Heart right ventricle (tissue), 16 donors: ENCODE measurements around the gene DUS3L. TPM values are rescaled to one million over a fixed set of nuclear protein-coding genes. Genes with fewer than 3 reads are reported as not detected.

Experiments
- ATAC-seq, 8 donors: fragments of 200-7000 bp; cut with Tn5 transposase; one replicate each; pipeline ENCODE4 v1.9.1; 2020; ENCODE audit warnings: mild to moderate bottlenecking in 8 of 8, moderate library complexity in 8 of 8, moderate number of reproducible peaks in 1 of 8
- DNase-seq, 2 donors: peaks; one replicate each; pipeline ENCODE4 v3.0.0-alpha.2; 2020
- H3K27ac ChIP-seq, 10 donors: fragments of 200-600 bp; sonication (generic) in 2 of 10; one replicate each; pipeline versions ENCODE4 v1.5.0 to v1.8.0; 2020 to 2022; ENCODE audit warnings: mild to moderate bottlenecking in 3 of 10
- H3K27me3 ChIP-seq, 7 donors: fragments of 200-600 bp; one replicate each; pipeline ENCODE4 v1.8.0; 2021 to 2022; ENCODE audit warnings: mild to moderate bottlenecking in 2 of 7
- H3K36me3 ChIP-seq, 9 donors: fragments of 200-600 bp; sonication (generic) in 1 of 9; one replicate each; pipeline versions ENCODE4 v1.5.0 to v1.8.0; 2020 to 2022; ENCODE audit warnings: mild to moderate bottlenecking in 2 of 9
- H3K4me1 ChIP-seq, 9 donors: fragments of 200-600 bp; sonication (generic) in 1 of 9; one replicate each; pipeline versions ENCODE4 v1.5.0 to v1.8.0; 2020 to 2022; ENCODE audit warnings: mild to moderate bottlenecking in 4 of 9
- H3K4me3 ChIP-seq, 10 donors: fragments of 200-600 bp; sonication (generic) in 2 of 10; one replicate each; pipeline versions ENCODE4 v1.5.0 to v1.8.0; 2020 to 2022; ENCODE audit warnings: mild to moderate bottlenecking in 7 of 10, moderate library complexity in 2 of 10
- H3K9me3 ChIP-seq, 11 donors: fragments of 200-600 bp in 10 of 11; sonication (generic) in 2 of 11; one replicate each; pipeline versions ENCODE4 v1.5.0 to v1.8.0; 2013 to 2022; ENCODE audit warnings: mild to moderate bottlenecking in 2 of 11, control low read depth in 1 of 11, moderate library complexity in 1 of 11
- WGBS, 2 donors: extraction: QIAGEN DNeasy Blood & Tissue Kit; methylation state at CpG; one replicate each; pipeline ENCODE4 v1.1.7; 2013; ENCODE audit warnings: inconsistent platforms in 1 of 2; 5-methylcytosine and 5-hydroxymethylcytosine counted together
- intact Hi-C, 10 donors: fragments of 100-400 bp; cut with DNase I; formaldehyde crosslinking; loops; one replicate each; pipeline versions ENCODE4 v1.11.1 to v1.14.2; 2022
- polyA plus RNA-seq, 2 donors: library from polyadenylated mRNA; stranded (reverse); fragments of 200-250 nt; gene quantifications; one replicate each; pipeline ENCODE4 v1.2.3, GENCODE V29; 2013
- total RNA-seq, 10 donors: library from RNA; stranded (reverse); fragmentation: NEBNext Ultra II Directional in 3 of 10; extraction: Animal tissue kit (Norgen Biotek cat#: 25700) in 3 of 10; gene quantifications; one replicate each; pipeline versions ENCODE4 v1.2.1 to v1.2.4, GENCODE V29; 2021 to 2023
- TF ChIP-seq, protein P1 (sequence below), 9 donors: fragments of 200-600 bp; sonication (generic) in 2 of 9; IDR thresholded peaks; one replicate each; pipeline versions ENCODE4 v1.5.0 to v1.8.0; 2021 to 2022; ENCODE audit warnings: antibody characterized with exemption in 9 of 9, mild to moderate bottlenecking in 5 of 9, moderate library complexity in 1 of 9
- donor health status: Arrhythmogenic right ventricular cardiomyopathy.
- donor health status: ischemic (EF 13 %, LVEDD 7.1; RV severe dilation, severe dysfunction).
- donor health status: healthy with polysubstance abuse.
- donor health status: DM: no; HTN: yes; CAD: no.
- donor health status: DM: no; HTN: no; CAD: no.
- donor health status: ischemic (EF 25% LVEDD 6.9; RV normal size, moderate dysfunction).
- donor health status: ischemic (EF 25% LVEDD 5.7; RV mildly dilated, moderate dysfunction).
- donor health status: healthy.
- donor health status: DM: yes; HTN: yes; CAD: no.
- donor health status: Ischemic cardiomyopathy.
- donor health status: ischemic (EF 35%, LVEDD 5.7; RV mildly dilated, moderate dysfunction).
- donor health status: nonischemic (EF 11% LVEDD 7.7; RV severe dilation, severe dysfunction).
- donor health status: DM: yes; HTN: yes; CAD: no.
- donor health status: PGD.
- donor health status: ischemic (EF 29% LVEDD 5.4; RV normal size, mild dysfunction).
- donor health status: nonischemic (EF 23%, LVEDD 6.1; RV moderate dilation, normal function).

DUS3L gene
- total and polyA plus RNA-seq, 12 donors: 11.5 to 37.7 (median 14.6) TPM

- TF ChIP-seq, protein P1, sequence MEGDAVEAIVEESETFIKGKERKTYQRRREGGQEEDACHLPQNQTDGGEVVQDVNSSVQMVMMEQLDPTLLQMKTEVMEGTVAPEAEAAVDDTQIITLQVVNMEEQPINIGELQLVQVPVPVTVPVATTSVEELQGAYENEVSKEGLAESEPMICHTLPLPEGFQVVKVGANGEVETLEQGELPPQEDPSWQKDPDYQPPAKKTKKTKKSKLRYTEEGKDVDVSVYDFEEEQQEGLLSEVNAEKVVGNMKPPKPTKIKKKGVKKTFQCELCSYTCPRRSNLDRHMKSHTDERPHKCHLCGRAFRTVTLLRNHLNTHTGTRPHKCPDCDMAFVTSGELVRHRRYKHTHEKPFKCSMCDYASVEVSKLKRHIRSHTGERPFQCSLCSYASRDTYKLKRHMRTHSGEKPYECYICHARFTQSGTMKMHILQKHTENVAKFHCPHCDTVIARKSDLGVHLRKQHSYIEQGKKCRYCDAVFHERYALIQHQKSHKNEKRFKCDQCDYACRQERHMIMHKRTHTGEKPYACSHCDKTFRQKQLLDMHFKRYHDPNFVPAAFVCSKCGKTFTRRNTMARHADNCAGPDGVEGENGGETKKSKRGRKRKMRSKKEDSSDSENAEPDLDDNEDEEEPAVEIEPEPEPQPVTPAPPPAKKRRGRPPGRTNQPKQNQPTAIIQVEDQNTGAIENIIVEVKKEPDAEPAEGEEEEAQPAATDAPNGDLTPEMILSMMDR (IDR thresholded peaks at IDR 0.05): no peak
- peaks cover 0 to 46% (median 31%) of the 10 kb centered on the region in 7 donors for H3K27me3 ChIP-seq
- WGBS, 2 donors: 92% methylated on average over 5 of the region's 5 CpGs
- ATAC-seq (no peak), DNase-seq (no peak)
- H3K36me3 ChIP-seq: no peaks in the 10 kb centered on the region
- peaks cover 3 to 23% (median 13%) of the 10 kb centered on the region in 9 donors for H3K4me1 ChIP-seq
- intact Hi-C loops: loop anchor here in 5 of 10 donors (5.0 to 10.0 kb wide), 3 partner anchors 85 to 218 kb away; no protein-coding TSS in a partner anchor
- no peak overlapping the region for H3K27ac ChIP-seq
- H3K9me3 ChIP-seq: no peaks in the 10 kb centered on the region
- H3K4me3 ChIP-seq: no peak overlapping the region
These were observed 15.9 kb upstream of the DUS3L start for GRCh38 chr19:5806905-5807304.

DNA sequence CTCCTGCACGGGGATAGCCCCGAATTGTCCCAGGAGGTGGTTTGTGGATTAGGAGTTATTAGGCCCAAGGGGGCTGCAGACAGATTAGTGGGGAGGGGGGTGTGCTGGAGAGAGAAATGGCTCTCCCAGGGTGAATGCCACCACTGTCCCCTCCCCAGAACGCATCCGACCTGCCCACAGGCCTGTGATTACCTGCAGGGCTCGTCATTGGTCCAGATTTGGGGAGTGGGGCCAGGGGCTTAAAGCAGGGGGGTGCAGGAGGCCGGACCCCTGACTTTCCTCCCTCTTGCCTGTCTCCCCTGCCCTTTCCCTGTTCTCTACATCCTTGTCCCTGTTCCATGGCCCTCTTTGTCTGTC is 15.1 kb upstream of the DUS3L start:
- intact Hi-C loops: loop anchor here in 5 of 10 donors (5.0 to 10.0 kb wide), 3 partner anchors 86 to 219 kb away; no protein-coding TSS in a partner anchor
- TF ChIP-seq, protein P1 (IDR thresholded peaks at IDR 0.05): peak in 1 of 9 donors; percentile 34
- no peaks in the 10 kb centered on the region for H3K9me3 ChIP-seq
- peaks cover 3 to 26% (median 13%) of the 10 kb centered on the region in 9 donors for H3K4me1 ChIP-seq
- ATAC-seq (no peak), DNase-seq (no peak)
- 17 to 23% methylated on average over 6 of the region's 6 CpGs for WGBS, 2 donors
- H3K27me3 ChIP-seq: peaks cover 0 to 54% (median 36%) of the 10 kb centered on the region in 7 donors
- H3K27ac ChIP-seq: peak overlapping the region in 2 of 10 donors; percentile 38 to 81
- H3K4me3 ChIP-seq: peak overlapping the region in 3 of 10 donors; percentile 27 to 54 (median 53)
- H3K36me3 ChIP-seq: no peaks in the 10 kb centered on the region

DNA sequence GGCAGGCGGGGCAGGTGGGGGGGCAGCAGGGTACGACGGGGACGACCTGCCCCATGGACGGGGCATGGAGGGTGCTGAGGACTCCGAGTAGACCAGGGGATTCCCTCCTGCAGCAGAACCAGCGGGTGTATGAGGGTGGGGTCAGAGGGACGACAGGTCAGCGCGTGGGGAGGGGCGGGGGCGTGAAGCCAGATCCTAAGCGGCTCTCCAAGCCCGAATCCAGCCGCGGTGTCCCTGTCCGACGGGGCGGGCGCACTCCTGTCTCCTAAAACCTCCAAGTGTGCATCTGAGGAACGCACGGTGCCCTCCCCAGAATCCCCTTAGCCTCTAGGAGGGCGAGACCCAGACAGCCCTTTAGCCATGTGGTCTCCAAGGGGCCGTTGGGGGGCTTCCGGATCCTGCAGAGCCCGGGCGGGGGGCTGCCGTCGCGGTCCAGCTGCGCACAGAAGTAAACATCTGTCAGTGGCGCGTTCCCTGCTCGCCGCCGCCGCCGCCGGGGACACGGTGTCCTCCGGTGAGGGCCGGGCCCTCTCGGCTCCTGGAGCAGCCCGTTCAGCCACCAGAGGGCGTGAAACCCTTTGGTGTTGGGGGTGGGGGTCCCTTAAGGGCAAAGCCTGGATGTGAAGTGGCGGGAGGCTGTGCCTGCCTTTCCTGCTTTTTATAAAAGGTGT is 14.6 kb upstream of the DUS3L start:
- peak overlapping the region in 9 of 10 donors; percentile 6 to 82 (median 53) for H3K27ac ChIP-seq
- peaks cover 0 to 59% (median 40%) of the 10 kb centered on the region in 7 donors for H3K27me3 ChIP-seq
- WGBS, 2 donors: 1 to 2% methylated on average over 46 of the region's 46 CpGs
- H3K9me3 ChIP-seq: no peaks in the 10 kb centered on the region
- peak; percentile 58 to 77 for DNase-seq
- peak overlapping the region in 9 of 10 donors; percentile 27 to 54 (median 40) for H3K4me3 ChIP-seq
- ATAC-seq: peak in 7 of 8 donors; percentile 36 to 80 (median 64)
- TF ChIP-seq, protein P1 (IDR thresholded peaks at IDR 0.05): peak; percentile 31 to 75 (median 69)
- intact Hi-C loops: loop anchor here (2.0 to 10.0 kb wide), 5 partner anchors 87 to 219 kb away; no protein-coding TSS in a partner anchor
- H3K36me3 ChIP-seq: no peaks in the 10 kb centered on the region
- H3K4me1 ChIP-seq: peaks cover 3 to 31% (median 13%) of the 10 kb centered on the region in 9 donors

DNA sequence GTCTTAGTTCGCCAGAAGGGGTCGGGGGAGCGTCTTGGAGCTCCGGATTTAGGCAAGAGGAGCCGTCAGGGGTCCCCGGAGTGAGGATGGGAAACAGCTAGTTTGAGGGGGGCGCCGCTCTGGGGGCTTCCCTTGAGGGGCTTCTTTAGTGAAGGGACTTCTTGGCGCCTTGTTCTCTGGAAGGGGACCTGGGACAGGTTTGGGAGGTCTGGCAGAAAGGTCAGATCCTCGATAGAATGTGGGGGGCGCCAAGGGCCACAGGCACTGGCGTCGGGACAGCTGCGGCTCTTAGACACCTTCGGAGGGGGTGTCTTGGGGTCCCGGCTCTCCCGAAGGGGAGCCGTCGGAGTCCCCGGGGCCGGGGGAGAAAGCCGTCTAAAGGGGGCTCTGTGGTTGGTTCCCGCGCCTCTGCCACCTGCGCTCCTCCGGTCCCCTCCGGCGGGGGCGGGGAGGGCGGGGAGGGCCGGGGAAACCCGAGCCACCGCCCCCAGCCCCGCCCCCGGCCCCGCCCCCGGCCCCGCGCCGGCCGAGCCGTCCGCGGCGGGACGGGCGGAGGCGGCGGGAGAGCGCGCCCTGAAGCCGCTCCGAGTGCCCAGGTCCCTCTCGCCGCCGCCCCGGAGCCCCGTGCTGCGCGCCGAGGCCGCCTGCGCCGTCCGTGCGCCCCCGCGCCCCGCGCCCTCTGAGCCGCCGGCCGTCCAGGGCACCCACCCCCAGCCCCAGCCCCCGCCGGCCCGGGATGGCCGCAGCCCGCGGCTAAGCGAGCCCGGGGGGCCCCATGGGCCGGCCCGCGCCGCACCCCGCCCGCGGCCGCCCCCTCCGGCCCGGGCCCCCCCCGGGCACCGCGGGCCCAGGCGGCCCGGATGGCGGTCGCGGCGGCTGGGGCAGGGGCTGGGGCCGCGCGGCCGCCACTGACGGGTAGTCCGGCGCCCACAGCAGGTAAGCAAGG is 13.8 kb upstream of the DUS3L start, which contains the start of gene NRTN:
NRTN (plus strand) TSS at position 552 of the 946 bp plus-strand sequence. CDS start 19,099 bp downstream, outside the sequence.
- 1 to 2% methylated on average over 49 to 105 of the region's 107 CpGs for WGBS, 2 donors
- TF ChIP-seq, protein P1 (IDR thresholded peaks at IDR 0.05): no peak
- DNase-seq (no peak), ATAC-seq (peak in 7 of 8 donors; percentile 18 to 62 (median 35))
- Histone ChIP-seq H3K27ac (peak within 1 kb of the TSS in 9 of 10 donors; percentile 6 to 82 (median 53)), H3K9me3 (no peaks in the 10 kb centered on the region), H3K27me3 (peaks cover 0 to 67% (median 46%) of the 10 kb centered on the region in 7 donors), H3K36me3 (no peaks in the 10 kb centered on the region), H3K4me1 (peaks cover 3 to 39% (median 13%) of the 10 kb centered on the region in 9 donors), H3K4me3 (peak within 1 kb of the TSS in 9 of 10 donors; percentile 27 to 54 (median 44))
- intact Hi-C loops: loop anchor here (1.0 to 10.0 kb wide), 7 partner anchors 88 to 220 kb away; no protein-coding TSS in a partner anchor
